H9 (cell line): ENCODE results near the gene BRAT1. TPM values are rescaled to one million over a fixed set of nuclear protein-coding genes. Genes with fewer than 3 reads are reported as not detected.

Experiments
- DNase-seq: peaks from one replicate; pipeline ENCODE4 v3.0.0-alpha.2; 2017
- H2AFZ ChIP-seq: one replicate; pipeline ENCODE4 v1.6.1; 2013; ENCODE audit warnings: mild to moderate bottlenecking, low read length, control low read depth, moderate library complexity
- H2AK5ac ChIP-seq: 2 replicates; pipeline ENCODE4 v1.6.1; 2013; ENCODE audit warnings: low read length, control low read depth, mixed read lengths; ENCODE audit not compliant: insufficient read length
- H2BK120ac ChIP-seq: one replicate; pipeline ENCODE4 v1.6.1; 2013; ENCODE audit warnings: low read depth, mild to moderate bottlenecking, low read length, control low read depth, inconsistent platforms; ENCODE audit not compliant: poor library complexity, severe bottlenecking
- H2BK12ac ChIP-seq: 2 replicates; pipeline ENCODE4 v1.6.1; 2013; ENCODE audit warnings: low read length, control low read depth, mixed read lengths, low read depth; ENCODE audit not compliant: insufficient read length
- H2BK15ac ChIP-seq: 2 replicates; pipeline ENCODE4 v1.6.1; 2013; ENCODE audit warnings: low read depth, low read length, control low read depth
- H2BK20ac ChIP-seq: one replicate; pipeline ENCODE4 v1.6.1; 2013; ENCODE audit warnings: low read depth, mild to moderate bottlenecking, low read length, control low read depth, inconsistent platforms; ENCODE audit not compliant: poor library complexity, severe bottlenecking
- H2BK5ac ChIP-seq: 2 replicates; pipeline ENCODE4 v1.6.1; 2013; ENCODE audit warnings: low read length, control low read depth, mixed read lengths; ENCODE audit not compliant: insufficient read length
- H3K14ac ChIP-seq: 2 replicates; pipeline ENCODE4 v1.6.1; 2013; ENCODE audit warnings: low read length, control low read depth; ENCODE audit not compliant: insufficient read depth
- H3K18ac ChIP-seq: 2 replicates; pipeline ENCODE4 v1.6.1; 2013; ENCODE audit warnings: low read depth, mild to moderate bottlenecking, mixed read lengths, low read length, control low read depth; ENCODE audit not compliant: insufficient read length
- H3K23ac ChIP-seq: 2 replicates; pipeline ENCODE4 v1.6.1; 2013; ENCODE audit warnings: low read length, control low read depth, mixed read lengths, low read depth; ENCODE audit not compliant: insufficient read length
- H3K23me2 ChIP-seq: 2 replicates; pipeline ENCODE4 v1.6.1; 2013; ENCODE audit warnings: low read depth, mild to moderate bottlenecking, mixed read lengths, low read length, control low read depth; ENCODE audit not compliant: insufficient read length, poor library complexity, severe bottlenecking
- H3K27ac ChIP-seq: 2 replicates; pipeline ENCODE4 v1.5.1; 2013; ENCODE audit warnings: low read length, control low read depth, mixed read lengths, low read depth; ENCODE audit not compliant: insufficient read length
- H3K27me3 ChIP-seq: 2 replicates; pipeline ENCODE4 v1.6.1; 2013; ENCODE audit warnings: low read length, control low read depth, inconsistent platforms; ENCODE audit not compliant: insufficient read depth
- H3K4ac ChIP-seq: 2 replicates; pipeline ENCODE4 v1.6.1; 2013; ENCODE audit warnings: low read depth, mild to moderate bottlenecking, control low read depth, inconsistent platforms, low read length, moderate library complexity
- H3K4me1 ChIP-seq: 2 replicates; pipeline ENCODE4 v1.6.1; 2013; ENCODE audit warnings: low read length, control low read depth, inconsistent platforms; ENCODE audit not compliant: insufficient read depth
- H3K4me2 ChIP-seq: 2 replicates; pipeline ENCODE4 v1.6.1; 2013; ENCODE audit warnings: low read length, control low read depth, mixed read lengths; ENCODE audit not compliant: insufficient read length, insufficient read depth
- H3K56ac ChIP-seq: 2 replicates; pipeline ENCODE4 v1.6.1; 2013; ENCODE audit warnings: low read depth, mild to moderate bottlenecking, mixed read lengths, low read length, control low read depth; ENCODE audit not compliant: insufficient read length
- H3K79me1 ChIP-seq: 2 replicates; pipeline ENCODE4 v1.6.1; 2013; ENCODE audit warnings: low read depth, mild to moderate bottlenecking, moderate library complexity, low read length, control low read depth, inconsistent platforms; ENCODE audit not compliant: insufficient read depth, poor library complexity, severe bottlenecking
- H3K79me2 ChIP-seq: 2 replicates; pipeline ENCODE4 v1.6.1; 2013; ENCODE audit warnings: low read length, control low read depth, inconsistent platforms; ENCODE audit not compliant: insufficient read depth
- H3K9ac ChIP-seq: 2 replicates; pipeline ENCODE4 v1.6.1; 2013; ENCODE audit warnings: low read length, control low read depth, mixed read lengths; ENCODE audit not compliant: insufficient read length; ENCODE audit errors: extremely low read depth
- H3K9me3 ChIP-seq: one replicate; pipeline ENCODE4 v1.6.1; 2013; ENCODE audit warnings: low read depth, low read length, inconsistent platforms; ENCODE audit not compliant: control insufficient read depth
- H3T11ph ChIP-seq: one replicate; pipeline ENCODE4 v1.6.1; 2013; ENCODE audit warnings: mild to moderate bottlenecking, low read length, control low read depth, inconsistent platforms
- H4K20me1 ChIP-seq: one replicate; pipeline ENCODE4 v1.6.1; 2013; ENCODE audit not compliant: control insufficient read depth, insufficient read length, insufficient read depth
- H4K5ac ChIP-seq: 2 replicates; pipeline ENCODE4 v1.6.1; 2013; ENCODE audit warnings: low read depth, mild to moderate bottlenecking, mixed read lengths, low read length, control low read depth; ENCODE audit not compliant: insufficient read length
- H4K8ac ChIP-seq: replicated peaks from 2 replicates; pipeline ENCODE4 v1.6.1; 2013; ENCODE audit warnings: low read length, control low read depth, mixed read lengths, low read depth; ENCODE audit not compliant: insufficient read length
- H4K91ac ChIP-seq: 2 replicates; pipeline ENCODE4 v1.6.1; 2013; ENCODE audit warnings: low read depth, mild to moderate bottlenecking, moderate library complexity, mixed read lengths, low read length, control low read depth; ENCODE audit not compliant: insufficient read length
- H3K27ac Mint-ChIP-seq, 3 experiments: 2 replicates in 2 of 3; 3 replicates in 1 of 3; pipeline ENCODE4 v1.8.0; 2020 to 2021; ENCODE audit warnings: mixed read lengths in 3 of 3, mild to moderate bottlenecking in 1 of 3, moderate library complexity in 1 of 3
- H3K27me3 Mint-ChIP-seq: 2 replicates; pipeline ENCODE4 v1.8.0; 2021; ENCODE audit warnings: low read depth, mild to moderate bottlenecking, moderate library complexity, mixed read lengths
- H3K36me3 Mint-ChIP-seq, 3 experiments: 2 replicates in 2 of 3; 3 replicates in 1 of 3; pipeline ENCODE4 v1.8.0; 2020 to 2021; ENCODE audit warnings: low read depth in 3 of 3, mixed read lengths in 3 of 3; ENCODE audit not compliant: insufficient read depth in 1 of 3
- H3K4me1 Mint-ChIP-seq, 2 experiments: 2 replicates each; pipeline ENCODE4 v1.8.0; 2020; ENCODE audit warnings: mixed read lengths in 2 of 2
- H3K4me3 Mint-ChIP-seq, 2 experiments: 2 replicates in 1 of 2; 3 replicates in 1 of 2; pipeline ENCODE4 v1.8.0; 2020 to 2021; ENCODE audit warnings: mild to moderate bottlenecking in 2 of 2, mixed read lengths in 2 of 2, moderate library complexity in 1 of 2
- H3K9me3 Mint-ChIP-seq, 2 experiments: 2 replicates in 1 of 2; 3 replicates in 1 of 2; pipeline ENCODE4 v1.8.0; 2020; ENCODE audit warnings: mild to moderate bottlenecking in 2 of 2, mixed read lengths in 2 of 2, moderate library complexity in 1 of 2
- CTCF ChIP-seq: fragments of 200-600 bp; sonication (generic); conservative IDR thresholded peaks from 3 replicates; pipeline ENCODE4 v1.8.0; 2021; ENCODE audit warnings: antibody characterized with exemption, mild to moderate bottlenecking
- WGBS: extraction: QIAGEN DNeasy Blood & Tissue Kit; methylation state at CpG from one replicate; pipeline ENCODE4 v1.1.7; 2013; ENCODE audit warnings: missing lambda C conversion rate, low lambda C conversion rate, mixed read lengths; ENCODE audit not compliant: insufficient read length; ENCODE audit errors: extremely low coverage; 5-methylcytosine and 5-hydroxymethylcytosine counted together
- total RNA-seq: library from RNA; stranded (reverse); gene quantifications from 2 replicates; pipeline ENCODE4 v1.2.1, GENCODE V29; 2021

The BRAT1 gene
- total RNA-seq, 1 experiment from 2014 or later = 41.2 TPM

GRCh38 chr7:2569421-2569820, 14.1 kb upstream of the BRAT1 start:
- H3K4me3 Mint-ChIP-seq = no peak overlapping the region
- no peaks in the 10 kb centered on the region for H3K27me3 Mint-ChIP-seq
- H2BK5ac ChIP-seq = no peak overlapping the region
- no peak overlapping the region for H3K27ac ChIP-seq
- no peak overlapping the region for H2BK120ac ChIP-seq
- H3K79me2 ChIP-seq = no peaks in the 10 kb centered on the region
- no peak overlapping the region for H2AFZ ChIP-seq
- no peak for TF ChIP-seq CTCF
- no peak overlapping the region for H4K8ac ChIP-seq
- H3K4me1 ChIP-seq = no peaks in the 10 kb centered on the region
- H2BK12ac ChIP-seq = no peak overlapping the region
- WGBS = no CpG with 5 or more reads among the region's 14 CpGs
- H3K56ac ChIP-seq = no peak overlapping the region
- H3K9me3 Mint-ChIP-seq = no peaks in the 10 kb centered on the region
- H3K4me1 Mint-ChIP-seq = peaks cover 9 to 15% of the 10 kb centered on the region in 2 experiments
- no peak overlapping the region for H3T11ph ChIP-seq
- no peaks in the 10 kb centered on the region; a peak in 1 of 7 replicates for H3K36me3 Mint-ChIP-seq
- no peak overlapping the region for H3K9ac ChIP-seq
- no peak overlapping the region for H4K5ac ChIP-seq
- no peaks in the 10 kb centered on the region for H3K79me1 ChIP-seq
- H3K4me2 ChIP-seq = no peak overlapping the region
- H4K20me1 ChIP-seq = no peaks in the 10 kb centered on the region
- no peak overlapping the region for H4K91ac ChIP-seq
- peak overlapping the region in 1 of 3 experiments; percentile 49; a peak in 1 of 7 replicates for H3K27ac Mint-ChIP-seq
- H3K18ac ChIP-seq = no peak overlapping the region
- no peak for DNase-seq
- H3K14ac ChIP-seq = no peak overlapping the region
- no peak overlapping the region for H2BK15ac ChIP-seq
- no peak overlapping the region for H3K23ac ChIP-seq
- no peaks in the 10 kb centered on the region for H3K9me3 ChIP-seq
- no peak overlapping the region for H2BK20ac ChIP-seq
- no peak overlapping the region for H3K4ac ChIP-seq
- H2AK5ac ChIP-seq = no peak overlapping the region
- no peaks in the 10 kb centered on the region for H3K23me2 ChIP-seq
- no peaks in the 10 kb centered on the region for H3K27me3 ChIP-seq
